ENCODE results near the gene INSIG2. TPM values are rescaled to one million over a fixed set of nuclear protein-coding genes. Genes with fewer than 3 reads are reported as not detected.

Gene INSIG2
- total and polyA plus RNA-seq, 4 donors: 16.4 to 40.6 (median 22.9) TPM

- no peak overlapping the region for H3K9ac ChIP-seq (ENCODE audit: insufficient read depth in 1 of 2, low read length in 2 of 2)
- H3K27ac ChIP-seq (ENCODE audit: low read depth in 1 of 2, low read length in 1 of 2): no peak overlapping the region
- no peaks in the 10 kb centered on the region for H3K9me3 ChIP-seq (ENCODE audit: control insufficient read depth in 4 of 4, insufficient read depth in 3 of 4, low read length in 3 of 4)
- H3K4me1 ChIP-seq (ENCODE audit: control insufficient read depth in 5 of 5, insufficient read depth in 5 of 5, low read length in 5 of 5): peaks cover 0 to 9% (median 3%) of the 10 kb centered on the region in 5 donors
- H3K4me3 ChIP-seq: no peak overlapping the region
- no peak for DNase-seq
- ATAC-seq (ENCODE audit: insufficient read depth, low FRiP score): no peak
- WGBS, 2 donors: 80 to 92% methylated on average over 6 of the region's 6 CpGs
- H3K36me3 ChIP-seq (ENCODE audit: control insufficient read depth in 4 of 4, insufficient read depth in 4 of 4, low read length in 4 of 4): peaks cover 0 to 3% (median under 1%) of the 10 kb centered on the region in 4 donors
- TF ChIP-seq CTCF (IDR thresholded peaks at IDR 0.05; ENCODE audit: control extremely low read depth, extremely low read depth): no peak
- H3K27me3 ChIP-seq (ENCODE audit: control insufficient read depth in 3 of 3, insufficient read depth in 3 of 3, low read length in 2 of 3): no peaks in the 10 kb centered on the region
Measured at GRCh38 chr2:118102433-118103082, 14.3 kb downstream of the INSIG2 start.

- Histone ChIP-seq H3K27ac (ENCODE audit: low read depth in 1 of 2, low read length in 1 of 2) (peak overlapping the region in 1 of 2 donors; percentile 52), H3K36me3 (ENCODE audit: control insufficient read depth in 4 of 4, insufficient read depth in 4 of 4, low read length in 4 of 4) (peaks cover 0 to 6% (median 3%) of the 10 kb centered on the region in 4 donors)
- WGBS, 2 donors: 29 to 66% methylated on average over 2 of the region's 2 CpGs
Measured at GRCh38 chr2:118103951-118104940, 16.0 kb downstream of the INSIG2 start.

GRCh38 chr2:118105497-118105896 is 17.2 kb downstream of the INSIG2 start:
- no peaks in the 10 kb centered on the region for H3K9me3 ChIP-seq (ENCODE audit: control insufficient read depth in 4 of 4, insufficient read depth in 3 of 4, low read length in 3 of 4)
- TF ChIP-seq CTCF (IDR thresholded peaks at IDR 0.05; ENCODE audit: control extremely low read depth, extremely low read depth): no peak
- H3K27me3 ChIP-seq (ENCODE audit: control insufficient read depth in 3 of 3, insufficient read depth in 3 of 3, low read length in 2 of 3): no peaks in the 10 kb centered on the region
- peaks cover 0 to 6% (median 4%) of the 10 kb centered on the region in 4 donors for H3K36me3 ChIP-seq (ENCODE audit: control insufficient read depth in 4 of 4, insufficient read depth in 4 of 4, low read length in 4 of 4)
- no peak overlapping the region for H3K4me3 ChIP-seq
- H3K27ac ChIP-seq (ENCODE audit: low read depth in 1 of 2, low read length in 1 of 2): no peak overlapping the region
- no peak overlapping the region for H3K9ac ChIP-seq (ENCODE audit: insufficient read depth in 1 of 2, low read length in 2 of 2)
- DNase-seq (no peak), ATAC-seq (ENCODE audit: insufficient read depth, low FRiP score) (no peak)
- H3K4me1 ChIP-seq (ENCODE audit: control insufficient read depth in 5 of 5, insufficient read depth in 5 of 5, low read length in 5 of 5): no peaks in the 10 kb centered on the region
- 46 to 79% methylated on average over 4 of the region's 4 CpGs for WGBS, 2 donors

More at GRCh38 chr2:118103951-118104940, 16.0 kb downstream of the INSIG2 start:
- no peaks in the 10 kb centered on the region for H3K27me3 ChIP-seq (ENCODE audit: control insufficient read depth in 3 of 3, insufficient read depth in 3 of 3, low read length in 2 of 3)
- no peaks in the 10 kb centered on the region for H3K4me1 ChIP-seq (ENCODE audit: control insufficient read depth in 5 of 5, insufficient read depth in 5 of 5, low read length in 5 of 5)
- TF ChIP-seq CTCF (IDR thresholded peaks at IDR 0.05; ENCODE audit: control extremely low read depth, extremely low read depth): no peak
- no peaks in the 10 kb centered on the region for H3K9me3 ChIP-seq (ENCODE audit: control insufficient read depth in 4 of 4, insufficient read depth in 3 of 4, low read length in 3 of 4)
- no peak overlapping the region for H3K4me3 ChIP-seq
- no peak overlapping the region for H3K9ac ChIP-seq (ENCODE audit: insufficient read depth in 1 of 2, low read length in 2 of 2)
- ATAC-seq (ENCODE audit: insufficient read depth, low FRiP score) (no peak), DNase-seq (no peak)
